ENCODE results near the gene ADAMTSL1. TPM values are rescaled to one million over a fixed set of nuclear protein-coding genes. Genes with fewer than 3 reads are reported as not detected.

The ADAMTSL1 gene
- total RNA-seq, 4 donors from 2014 or later = 2.8 to 26.4 (median 9.4) TPM

DNA sequence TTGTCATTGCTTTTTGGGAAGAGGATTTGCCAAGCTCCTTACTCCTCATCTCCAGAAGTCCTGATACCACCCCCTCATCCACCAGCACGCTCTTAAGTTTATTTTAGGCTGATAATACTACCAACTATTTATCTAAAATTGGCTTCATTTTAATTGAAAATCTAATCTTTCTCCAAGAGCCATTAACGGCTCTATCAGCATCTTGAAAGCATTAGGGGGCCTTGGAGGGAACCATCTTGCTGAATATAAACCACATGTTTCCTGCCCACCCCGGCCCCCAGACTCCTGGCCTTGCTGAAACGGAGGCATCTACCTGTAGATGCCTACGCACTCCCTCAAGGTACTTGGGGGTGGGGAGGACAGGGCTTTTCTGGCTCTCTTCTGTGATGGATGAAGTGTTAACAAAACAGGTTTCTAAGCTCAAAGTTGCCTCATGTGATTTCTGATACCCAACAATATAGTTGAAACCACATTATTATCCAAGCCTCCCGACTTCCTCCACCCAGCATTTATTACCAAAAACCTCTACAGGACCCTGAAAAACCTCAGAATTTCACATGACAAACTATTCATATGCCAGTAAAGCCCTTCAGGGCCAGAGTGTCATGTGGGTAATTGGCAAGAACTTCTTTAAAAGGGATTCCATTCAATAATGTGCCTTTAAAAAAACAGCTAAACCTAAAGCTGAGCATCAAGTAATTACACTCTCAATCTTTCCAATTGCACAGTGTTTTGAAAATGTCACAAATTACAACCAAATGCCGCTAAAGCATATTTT, 462.3 kb downstream of the ADAMTSL1 start:
- TF ChIP-seq POLR2A (IDR thresholded peaks at IDR 0.05) = no peak
- TF ChIP-seq, protein P1, sequence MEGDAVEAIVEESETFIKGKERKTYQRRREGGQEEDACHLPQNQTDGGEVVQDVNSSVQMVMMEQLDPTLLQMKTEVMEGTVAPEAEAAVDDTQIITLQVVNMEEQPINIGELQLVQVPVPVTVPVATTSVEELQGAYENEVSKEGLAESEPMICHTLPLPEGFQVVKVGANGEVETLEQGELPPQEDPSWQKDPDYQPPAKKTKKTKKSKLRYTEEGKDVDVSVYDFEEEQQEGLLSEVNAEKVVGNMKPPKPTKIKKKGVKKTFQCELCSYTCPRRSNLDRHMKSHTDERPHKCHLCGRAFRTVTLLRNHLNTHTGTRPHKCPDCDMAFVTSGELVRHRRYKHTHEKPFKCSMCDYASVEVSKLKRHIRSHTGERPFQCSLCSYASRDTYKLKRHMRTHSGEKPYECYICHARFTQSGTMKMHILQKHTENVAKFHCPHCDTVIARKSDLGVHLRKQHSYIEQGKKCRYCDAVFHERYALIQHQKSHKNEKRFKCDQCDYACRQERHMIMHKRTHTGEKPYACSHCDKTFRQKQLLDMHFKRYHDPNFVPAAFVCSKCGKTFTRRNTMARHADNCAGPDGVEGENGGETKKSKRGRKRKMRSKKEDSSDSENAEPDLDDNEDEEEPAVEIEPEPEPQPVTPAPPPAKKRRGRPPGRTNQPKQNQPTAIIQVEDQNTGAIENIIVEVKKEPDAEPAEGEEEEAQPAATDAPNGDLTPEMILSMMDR (IDR thresholded peaks at IDR 0.05) = no peak

DNA sequence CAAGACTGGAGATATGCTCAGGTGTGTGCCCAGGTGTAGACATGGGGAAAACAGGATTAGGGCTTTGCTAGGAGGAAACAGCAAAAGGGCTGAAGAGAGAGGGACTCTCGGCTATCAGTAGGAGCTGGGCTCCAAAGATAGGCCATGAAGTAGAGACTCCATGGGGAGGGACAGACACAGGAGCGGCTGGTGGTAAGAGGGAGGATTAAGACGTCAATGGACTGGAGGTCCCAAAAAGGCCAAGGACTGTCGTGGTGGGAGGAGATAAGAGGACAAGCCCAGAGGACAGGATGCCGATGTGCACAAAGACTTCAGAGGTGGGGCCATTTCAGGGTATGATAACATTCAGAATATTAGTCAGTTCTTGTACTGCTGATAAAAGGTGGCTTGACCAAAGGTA, 466.0 kb downstream of the ADAMTSL1 start:
- Histone ChIP-seq H3K27me3 (no peaks in the 10 kb centered on the region), H3K9me3 (no peaks in the 10 kb centered on the region), H3K36me3 (no peaks in the 10 kb centered on the region), H3K4me3 (no peak overlapping the region), H3K4me1 (no peaks in the 10 kb centered on the region), H3K27ac (no peak overlapping the region)
- TF ChIP-seq, protein P1 (IDR thresholded peaks at IDR 0.05) = no peak
- no peak for TF ChIP-seq POLR2A (IDR thresholded peaks at IDR 0.05)
- no peak for DNase-seq

More for the DNA sequence above, 462.3 kb downstream of the ADAMTSL1 start:
- DNase-seq = no peak
- Histone ChIP-seq H3K27me3 (no peaks in the 10 kb centered on the region), H3K27ac (no peak overlapping the region), H3K4me1 (no peaks in the 10 kb centered on the region), H3K36me3 (no peaks in the 10 kb centered on the region), H3K9me3 (no peaks in the 10 kb centered on the region), H3K4me3 (no peak overlapping the region)

DNA sequence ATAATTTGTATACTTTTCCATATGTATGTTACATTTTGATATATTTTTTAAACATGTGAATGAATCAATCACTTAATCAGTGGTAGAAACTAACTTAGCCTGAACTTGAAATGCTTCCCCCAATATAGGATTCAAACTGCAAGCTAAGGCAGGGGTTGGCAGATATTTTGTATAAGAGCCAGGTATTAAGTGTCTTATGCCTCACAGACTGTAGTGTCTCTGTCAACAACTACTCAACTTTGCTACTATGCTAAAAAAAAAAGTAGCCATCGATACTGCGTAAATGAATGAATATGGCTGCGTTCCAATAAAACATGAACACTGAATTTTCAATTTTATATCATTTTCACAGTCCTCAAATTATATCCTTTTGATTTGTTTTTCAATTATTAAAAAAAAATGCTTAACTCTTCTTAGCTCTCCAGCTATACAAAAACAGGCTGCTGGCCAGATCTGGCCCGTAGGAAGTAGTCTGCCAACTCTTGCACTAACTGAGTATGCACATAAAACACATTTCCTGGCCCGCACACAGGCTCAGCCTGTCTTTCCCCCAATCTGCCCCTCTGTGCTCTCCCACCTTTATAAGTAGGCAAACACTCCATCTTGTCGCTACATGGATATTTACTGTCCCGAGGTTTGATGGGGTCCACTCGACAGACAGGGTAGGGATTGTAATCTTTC, 467.2 kb downstream of the ADAMTSL1 start:
- Histone ChIP-seq H3K4me1 (no peaks in the 10 kb centered on the region), H3K9me3 (no peaks in the 10 kb centered on the region), H3K27ac (no peak overlapping the region), H3K4me3 (no peak overlapping the region), H3K36me3 (no peaks in the 10 kb centered on the region), H3K27me3 (no peaks in the 10 kb centered on the region)
- no peak for DNase-seq
- TF ChIP-seq, protein P1 (IDR thresholded peaks at IDR 0.05) = no peak
- no peak for TF ChIP-seq POLR2A (IDR thresholded peaks at IDR 0.05)

DNA sequence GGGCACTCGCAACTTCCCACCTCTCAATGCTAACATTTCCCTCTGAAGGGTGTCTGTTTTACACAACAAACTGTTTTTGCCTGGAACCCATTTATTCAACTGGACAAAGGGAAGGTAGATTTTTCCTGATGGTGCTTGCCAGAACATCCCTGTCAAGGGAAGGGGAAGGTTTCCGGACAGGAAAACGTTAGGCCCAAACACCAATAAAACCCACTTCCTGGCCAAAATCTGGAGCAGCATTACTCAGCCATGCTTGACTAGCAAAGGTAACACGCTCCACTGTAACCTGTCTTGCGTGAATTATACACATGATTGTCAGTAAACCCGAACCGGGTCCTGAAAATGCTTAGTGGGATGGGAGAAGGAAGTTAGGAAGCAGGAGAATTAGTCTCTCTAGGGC, 468.8 kb downstream of the ADAMTSL1 start:
- TF ChIP-seq POLR2A (IDR thresholded peaks at IDR 0.05) = no peak
- TF ChIP-seq, protein P1 (IDR thresholded peaks at IDR 0.05) = no peak
- Histone ChIP-seq H3K36me3 (no peaks in the 10 kb centered on the region), H3K27me3 (no peaks in the 10 kb centered on the region), H3K9me3 (no peaks in the 10 kb centered on the region), H3K4me1 (no peaks in the 10 kb centered on the region), H3K27ac (no peak overlapping the region), H3K4me3 (no peak overlapping the region)
- no peak for DNase-seq

DNA sequence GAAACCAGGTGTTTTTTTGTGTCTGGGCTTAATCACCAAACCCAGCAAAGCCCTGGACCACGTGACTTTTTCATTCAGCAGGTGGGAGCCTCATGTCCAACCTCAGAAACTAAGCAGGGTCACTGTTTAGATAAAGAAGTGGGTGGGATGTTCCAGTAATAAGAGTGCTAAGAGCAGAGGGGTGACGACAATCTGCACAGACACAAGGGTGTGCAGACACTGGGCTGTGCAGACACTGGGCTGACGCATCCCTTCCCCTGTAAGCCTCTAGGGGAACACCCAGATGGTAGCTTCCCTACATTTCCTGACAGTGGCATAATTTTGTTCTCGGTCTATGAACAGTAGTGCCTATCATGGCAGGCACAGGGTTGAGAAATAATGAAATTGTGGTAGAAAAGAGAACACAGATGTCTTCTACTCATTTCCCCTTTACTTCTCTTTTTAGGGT, 474.0 kb downstream of the ADAMTSL1 start:
- H3K27me3 ChIP-seq = no peaks in the 10 kb centered on the region
- H3K9me3 ChIP-seq = no peaks in the 10 kb centered on the region
- H3K4me1 ChIP-seq = no peaks in the 10 kb centered on the region
- TF ChIP-seq, protein P1 (IDR thresholded peaks at IDR 0.05) = no peak
- no peak for TF ChIP-seq POLR2A (IDR thresholded peaks at IDR 0.05)
- no peak overlapping the region for H3K4me3 ChIP-seq
- DNase-seq = no peak
- no peak overlapping the region for H3K27ac ChIP-seq
- no peaks in the 10 kb centered on the region for H3K36me3 ChIP-seq
